ENCODE measurements around the gene TRMT2A. TPM values are rescaled to one million over a fixed set of nuclear protein-coding genes. Genes with fewer than 3 reads are reported as not detected.

The TRMT2A gene
- total RNA-seq, 2 experiments from 2014 or later = 98.1 to 140 TPM

- CTCF ChIA-PET = no interaction called here
- ATAC-seq (no peak), DNase-seq (no peak)
- Mint-ChIP-seq H3K36me3 (peaks cover 24% of the 10 kb centered on the region), H3K27me3 (no peaks in the 10 kb centered on the region), H3K9me3 (ENCODE audit: low read depth) (no peaks in the 10 kb centered on the region), H3K27ac (no peak overlapping the region), H3K4me1 (peaks cover 17% of the 10 kb centered on the region), H3K4me3 (no peak overlapping the region)
Measured at GRCh38 chr22:20126284-20127029, 9.4 kb upstream of the TRMT2A start.

GRCh38 chr22:20125201-20126174 lies 8.5 kb upstream of the TRMT2A start:
- H3K36me3 Mint-ChIP-seq = peaks cover 29% of the 10 kb centered on the region
- H3K27ac Mint-ChIP-seq = no peak overlapping the region

GRCh38 chr22:20124083-20124787 lies 7.2 kb upstream of the TRMT2A start:
- peaks cover 41% of the 10 kb centered on the region for H3K36me3 Mint-ChIP-seq
- CTCF ChIA-PET = interaction anchor here (1.0 kb wide), 1 partner anchor 153 kb away, joined by 3 read pairs; no protein-coding TSS in a partner anchor
- no peak for DNase-seq
- H3K9me3 Mint-ChIP-seq (ENCODE audit: low read depth) = no peaks in the 10 kb centered on the region
- no peak overlapping the region for H3K27ac Mint-ChIP-seq
- no peaks in the 10 kb centered on the region for H3K27me3 Mint-ChIP-seq
- ATAC-seq = no peak
- H3K4me1 Mint-ChIP-seq = peaks cover 28% of the 10 kb centered on the region
- H3K4me3 Mint-ChIP-seq = no peak overlapping the region

More at GRCh38 chr22:20125201-20126174, 8.5 kb upstream of the TRMT2A start:
- ATAC-seq = no peak
- Mint-ChIP-seq H3K4me1 (peaks cover 21% of the 10 kb centered on the region), H3K4me3 (no peak overlapping the region), H3K9me3 (ENCODE audit: low read depth) (no peaks in the 10 kb centered on the region), H3K27me3 (no peaks in the 10 kb centered on the region)
- no peak for DNase-seq
- CTCF ChIA-PET = interaction anchor here (1.0 kb wide), 1 partner anchor 154 kb away, joined by 3 read pairs; no protein-coding TSS in a partner anchor

- CTCF ChIA-PET = no interaction called here
- H3K9me3 Mint-ChIP-seq (ENCODE audit: low read depth) = no peaks in the 10 kb centered on the region
Measured at GRCh38 chr22:20123366-20124082, 6.5 kb upstream of the TRMT2A start.

GRCh38 chr22:20121856-20122415 lies 4.9 kb upstream of the TRMT2A start:
- CTCF ChIA-PET = interaction anchor here (0.8 kb wide), 1 partner anchor 11 kb away, joined by 3 read pairs; no protein-coding TSS in a partner anchor
- Mint-ChIP-seq H3K4me1 (peaks cover 34% of the 10 kb centered on the region), H3K27me3 (no peaks in the 10 kb centered on the region), H3K9me3 (ENCODE audit: low read depth) (no peaks in the 10 kb centered on the region), H3K27ac (peak overlapping the region; percentile 28), H3K36me3 (peaks cover 42% of the 10 kb centered on the region), H3K4me3 (no peak overlapping the region)
- ATAC-seq (no peak), DNase-seq (no peak)

More at GRCh38 chr22:20123366-20124082, 6.5 kb upstream of the TRMT2A start:
- Mint-ChIP-seq H3K36me3 (peaks cover 45% of the 10 kb centered on the region), H3K27me3 (no peaks in the 10 kb centered on the region), H3K4me1 (peaks cover 32% of the 10 kb centered on the region), H3K27ac (no peak overlapping the region), H3K4me3 (no peak overlapping the region)
- ATAC-seq = no peak
- DNase-seq = no peak

- CTCF ChIA-PET = interaction anchor here (0.8 to 2.6 kb wide), 7 partner anchors 10 to 388 kb away, joined by 3 to 17 read pairs (median 3); no protein-coding TSS in a partner anchor
- ATAC-seq (no peak), DNase-seq (no peak)
- peaks cover 47% of the 10 kb centered on the region for H3K36me3 Mint-ChIP-seq
- H3K27me3 Mint-ChIP-seq = no peaks in the 10 kb centered on the region
- peaks cover 57% of the 10 kb centered on the region for H3K4me1 Mint-ChIP-seq
- H3K27ac Mint-ChIP-seq = peak overlapping the region; percentile 82
- peak overlapping the region; percentile 89 for H3K4me3 Mint-ChIP-seq
- no peaks in the 10 kb centered on the region for H3K9me3 Mint-ChIP-seq (ENCODE audit: low read depth)
Measured at GRCh38 chr22:20118300-20119020, 1.4 kb upstream of the TRMT2A start.

GRCh38 chr22:20117633-20118299 lies 740 bp upstream of the TRMT2A start:
- Mint-ChIP-seq H3K27me3 (no peaks in the 10 kb centered on the region), H3K36me3 (peaks cover 47% of the 10 kb centered on the region), H3K27ac (peak overlapping the region; percentile 82), H3K4me3 (peak overlapping the region; percentile 89), H3K4me1 (peaks cover 61% of the 10 kb centered on the region), H3K9me3 (ENCODE audit: low read depth) (no peaks in the 10 kb centered on the region)
- CTCF ChIA-PET = interaction anchor here (0.8 to 2.6 kb wide), 10 partner anchors 11 to 387 kb away, joined by 3 to 17 read pairs (median 4); no protein-coding TSS in a partner anchor
- ATAC-seq (peak; percentile 38), DNase-seq (peak; percentile 77)

- peak overlapping the region; percentile 91 for H3K27ac Mint-ChIP-seq
Measured at GRCh38 chr22:20116376-20116950, 563 bp downstream of the TRMT2A start.

GRCh38 chr22:20115691-20116375 lies 1.2 kb downstream of the TRMT2A start, which contains the start of gene RANBP1:
Gene RANBP1 (plus strand): TSS chr22:20116104. CDS start chr22:20116185, 81 bp downstream.
- CTCF ChIA-PET = interaction anchor here (2.2 to 2.6 kb wide), 2 partner anchors 13 to 14 kb away, joined by 9 to 17 read pairs; no protein-coding TSS in a partner anchor
- Mint-ChIP-seq H3K27ac (peak within 1 kb of the TSS; percentile 91), H3K4me3 (peak within 1 kb of the TSS; percentile 89), H3K4me1 (peaks cover 67% of the 10 kb centered on the region), H3K36me3 (peaks cover 40% of the 10 kb centered on the region), H3K27me3 (no peaks in the 10 kb centered on the region), H3K9me3 (ENCODE audit: low read depth) (no peaks in the 10 kb centered on the region)
- DNase-seq (no peak), ATAC-seq (no peak)

More at GRCh38 chr22:20116376-20116950, 563 bp downstream of the TRMT2A start:
- Mint-ChIP-seq H3K4me3 (peak overlapping the region; percentile 89), H3K4me1 (peaks cover 63% of the 10 kb centered on the region), H3K36me3 (peaks cover 39% of the 10 kb centered on the region), H3K9me3 (ENCODE audit: low read depth) (no peaks in the 10 kb centered on the region), H3K27me3 (no peaks in the 10 kb centered on the region)
- CTCF ChIA-PET = interaction anchor here (2.2 to 2.6 kb wide), 2 partner anchors 13 to 15 kb away, joined by 9 to 17 read pairs; no protein-coding TSS in a partner anchor
- ATAC-seq = no peak
- DNase-seq = no peak

All from activated CD8-positive, alpha-beta memory T cell treated with anti-CD3 and anti-CD28 coated beads, Interleukin-2, amount 10 ng/mL, durations not matched to agents 7 days and 5 days (primary cell).